HUES6 (cell line): ENCODE results near the gene PLA2G4F.

Source experiments
- H3K27ac ChIP-seq: 2 replicates; pipeline ENCODE4 v1.7.0; 2013; ENCODE audit warnings: low read depth, mild to moderate bottlenecking, low read length, inconsistent platforms
- H3K27me3 ChIP-seq: 2 replicates; pipeline ENCODE4 v1.6.1; 2013; ENCODE audit warnings: low read length; ENCODE audit not compliant: control insufficient read depth, insufficient read depth
- H3K36me3 ChIP-seq: 2 replicates; pipeline ENCODE4 v1.6.1; 2013; ENCODE audit warnings: low read length; ENCODE audit not compliant: control insufficient read depth, insufficient read depth
- H3K4me1 ChIP-seq: 2 replicates; pipeline ENCODE4 v1.6.1; 2013; ENCODE audit warnings: low read length; ENCODE audit not compliant: control insufficient read depth, insufficient read depth
- H3K4me3 ChIP-seq: 2 replicates; pipeline ENCODE4 v1.5.1; 2013; ENCODE audit warnings: low read depth, low read length
- H3K9ac ChIP-seq: one replicate; pipeline ENCODE4 v1.6.1; 2013; ENCODE audit warnings: mild to moderate bottlenecking, low read length
- H3K9me3 ChIP-seq: 2 replicates; pipeline ENCODE4 v1.6.1; 2013; ENCODE audit warnings: low read depth, low read length; ENCODE audit not compliant: control insufficient read depth, insufficient read depth

PLA2G4F gene

GRCh38 chr15:42146551-42147430 lies 9.6 kb downstream of the PLA2G4F start:
- no peaks in the 10 kb centered on the region for H3K36me3 ChIP-seq
- no peak overlapping the region for H3K4me3 ChIP-seq
- no peaks in the 10 kb centered on the region for H3K27me3 ChIP-seq
- H3K27ac ChIP-seq, result no peak overlapping the region
- H3K9ac ChIP-seq, result no peak overlapping the region
- H3K4me1 ChIP-seq, result peaks cover 5% of the 10 kb centered on the region; the same call in 1 of the 2 replicates
- H3K9me3 ChIP-seq, result no peaks in the 10 kb centered on the region

- no peaks in the 10 kb centered on the region for H3K36me3 ChIP-seq
- no peaks in the 10 kb centered on the region for H3K27me3 ChIP-seq
- no peak overlapping the region for H3K27ac ChIP-seq
- no peak overlapping the region for H3K4me3 ChIP-seq
- peaks cover 5% of the 10 kb centered on the region; the same call in 1 of the 2 replicates for H3K4me1 ChIP-seq
- no peak overlapping the region for H3K9ac ChIP-seq
- H3K9me3 ChIP-seq, result no peaks in the 10 kb centered on the region
These were observed 10.6 kb downstream of the PLA2G4F start for GRCh38 chr15:42145546-42146455.

GRCh38 chr15:42144841-42145375 lies 11.5 kb downstream of the PLA2G4F start:
- Histone ChIP-seq H3K27me3 (no peaks in the 10 kb centered on the region), H3K9ac (no peak overlapping the region), H3K36me3 (no peaks in the 10 kb centered on the region), H3K27ac (no peak overlapping the region), H3K9me3 (0 out of 2 replicates have a peak, but pooled peaks cover under 1% of the 10 kb centered on the region), H3K4me3 (no peak overlapping the region), H3K4me1 (peaks cover 5% of the 10 kb centered on the region; the same call in 1 of the 2 replicates)

GRCh38 chr15:42143866-42144625 lies 12.4 kb downstream of the PLA2G4F start:
- Histone ChIP-seq H3K36me3 (no peaks in the 10 kb centered on the region), H3K27ac (no peak overlapping the region), H3K4me3 (no peak overlapping the region), H3K4me1 (peaks cover 5% of the 10 kb centered on the region; the same call in 1 of the 2 replicates), H3K9me3 (peaks cover 9% of the 10 kb centered on the region), H3K9ac (no peak overlapping the region), H3K27me3 (no peaks in the 10 kb centered on the region)

DNA sequence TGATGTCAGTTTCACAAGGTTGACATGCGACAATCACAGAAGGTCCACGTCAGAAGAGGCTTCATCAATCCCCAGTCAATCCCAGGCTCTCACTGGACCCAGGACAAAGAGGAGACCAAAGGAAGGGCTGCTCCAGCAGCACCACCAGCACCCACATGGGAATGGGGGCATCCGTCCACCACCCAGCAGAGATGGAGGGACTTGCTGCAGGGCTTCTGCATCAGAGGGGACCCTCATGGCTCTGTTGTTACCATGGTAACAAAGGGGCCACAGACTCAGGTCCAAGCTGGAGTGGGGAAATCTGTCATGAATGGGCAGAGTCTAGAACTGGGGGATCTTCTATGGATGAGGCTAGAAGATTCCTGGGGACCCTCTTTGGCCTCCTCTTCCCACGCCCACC lies 13.1 kb downstream of the PLA2G4F start:
- Histone ChIP-seq H3K36me3 (no peaks in the 10 kb centered on the region), H3K4me3 (no peak overlapping the region), H3K4me1 (peaks cover 5% of the 10 kb centered on the region; the same call in 1 of the 2 replicates), H3K27ac (no peak overlapping the region), H3K9me3 (peaks cover 14% of the 10 kb centered on the region), H3K27me3 (no peaks in the 10 kb centered on the region), H3K9ac (no peak overlapping the region)

GRCh38 chr15:42141795-42142667 lies 14.4 kb downstream of the PLA2G4F start:
- no peak overlapping the region for H3K9ac ChIP-seq
- H3K4me3 ChIP-seq, result no peak overlapping the region
- peaks cover 3% of the 10 kb centered on the region; the same call in 1 of the 2 replicates for H3K4me1 ChIP-seq
- H3K27me3 ChIP-seq, result no peaks in the 10 kb centered on the region
- H3K36me3 ChIP-seq, result no peaks in the 10 kb centered on the region
- peaks cover 14% of the 10 kb centered on the region for H3K9me3 ChIP-seq
- H3K27ac ChIP-seq, result no peak overlapping the region

GRCh38 chr15:42141246-42141645 lies 15.2 kb downstream of the PLA2G4F start:
- Histone ChIP-seq H3K27me3 (no peaks in the 10 kb centered on the region), H3K9ac (no peak overlapping the region), H3K4me1 (no peaks in the 10 kb centered on the region), H3K4me3 (no peak overlapping the region), H3K36me3 (no peaks in the 10 kb centered on the region), H3K9me3 (peaks cover 14% of the 10 kb centered on the region), H3K27ac (no peak overlapping the region)

- Histone ChIP-seq H3K36me3 (no peaks in the 10 kb centered on the region), H3K27me3 (no peaks in the 10 kb centered on the region), H3K4me3 (no peak overlapping the region), H3K9me3 (peaks cover 14% of the 10 kb centered on the region), H3K27ac (no peak overlapping the region), H3K4me1 (no peaks in the 10 kb centered on the region), H3K9ac (no peak overlapping the region)
These were observed 15.9 kb downstream of the PLA2G4F start for GRCh38 chr15:42140383-42141070.

- Histone ChIP-seq H3K27me3 (no peaks in the 10 kb centered on the region), H3K36me3 (no peaks in the 10 kb centered on the region), H3K4me1 (no peaks in the 10 kb centered on the region), H3K9me3 (peaks cover 14% of the 10 kb centered on the region), H3K9ac (no peak overlapping the region), H3K27ac (no peak overlapping the region), H3K4me3 (no peak overlapping the region)
These were observed 16.8 kb downstream of the PLA2G4F start for GRCh38 chr15:42139596-42139995.
